ENCODE results near the gene ZNF43.
"Not testable (repeated sequence)": the region's sequence is repeated elsewhere in the genome, so short reads cannot be mapped to it uniquely, and the experiment has no call there.

The ZNF43 gene

DNA sequence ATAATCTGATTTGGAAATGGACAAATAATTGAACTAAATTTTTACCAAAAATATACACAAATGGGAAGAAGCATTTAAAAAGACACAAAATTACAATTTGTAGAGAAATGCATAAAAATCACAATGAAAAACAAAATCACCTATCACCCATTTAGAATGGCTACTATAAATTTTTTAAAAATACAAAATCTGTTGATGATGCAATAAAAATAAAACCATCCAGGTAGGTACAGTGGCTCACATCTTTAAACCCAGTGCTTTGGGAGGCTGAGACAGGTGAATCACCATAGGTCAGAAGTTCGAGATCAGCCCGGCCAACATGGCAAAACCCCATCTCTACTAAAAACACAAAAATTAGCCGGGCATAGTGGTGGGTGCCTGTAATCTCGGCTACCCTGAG, 23.5 kb downstream of the ZNF43 start:
- DNase-seq (ENCODE audit: extremely low read depth in 1 of 2, low read depth in 1 of 2) = no peak

DNA sequence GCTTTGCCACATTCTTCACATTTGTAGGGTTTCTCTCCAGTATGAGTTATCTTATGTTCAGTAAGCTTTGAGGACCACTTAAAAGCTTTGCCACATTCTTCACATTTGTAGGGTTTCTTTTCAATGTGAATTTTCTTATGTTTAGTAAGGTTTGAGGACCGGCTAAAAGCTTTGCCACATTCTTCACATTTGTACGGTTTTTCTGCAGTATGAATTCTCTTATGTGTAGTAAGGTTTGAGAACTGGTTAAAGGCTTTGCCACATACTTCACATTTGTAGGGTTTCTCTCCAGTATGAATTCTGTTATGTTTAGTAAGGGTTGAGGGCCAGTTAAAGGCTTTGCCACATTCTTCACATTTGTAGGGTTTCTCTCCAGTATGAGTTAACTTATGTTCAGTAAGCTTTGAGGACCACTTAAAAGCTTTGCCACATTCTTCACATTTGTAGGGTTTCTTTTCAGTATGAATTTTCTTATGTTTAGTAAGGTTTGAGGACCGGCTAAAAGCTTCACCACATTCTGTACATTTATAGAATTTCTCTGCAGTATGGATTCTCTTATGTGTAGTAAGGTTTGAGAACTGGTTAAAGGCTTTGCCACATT, 27.5 kb downstream of the ZNF43 start:
- DNase-seq (ENCODE audit: extremely low read depth in 1 of 2, low read depth in 1 of 2) = not testable (repeated sequence)

DNA sequence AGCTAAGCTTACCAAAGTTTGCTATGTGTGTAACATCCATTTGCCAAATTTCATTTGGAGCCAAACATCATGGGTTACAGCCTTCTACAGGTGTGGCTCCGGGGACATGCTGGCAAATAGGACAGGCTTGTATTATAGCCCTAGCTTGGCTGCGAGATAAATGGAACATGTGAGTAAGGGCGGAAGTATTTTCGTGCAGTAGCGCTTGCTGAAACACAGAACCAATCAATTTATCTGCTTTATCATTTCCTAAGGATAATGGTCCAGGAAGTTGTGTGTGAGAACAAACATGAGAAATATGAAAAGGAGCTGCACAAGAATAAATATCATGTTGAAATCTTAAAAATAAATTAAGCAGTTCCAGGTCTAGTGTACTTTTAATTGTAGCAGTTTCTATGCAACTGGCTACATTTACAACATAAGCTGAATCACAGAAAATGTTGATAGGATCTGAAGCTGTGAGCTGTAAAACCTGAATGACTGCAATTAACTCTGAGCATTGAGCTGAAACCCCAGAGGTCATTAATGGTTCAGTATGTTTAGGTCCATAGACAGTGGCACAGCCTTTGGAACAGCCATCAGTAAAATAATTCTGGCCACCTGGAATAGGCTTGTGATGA, 46.4 kb downstream of the ZNF43 start:
- DNase-seq (ENCODE audit: extremely low read depth in 1 of 2, low read depth in 1 of 2) = no peak

DNA sequence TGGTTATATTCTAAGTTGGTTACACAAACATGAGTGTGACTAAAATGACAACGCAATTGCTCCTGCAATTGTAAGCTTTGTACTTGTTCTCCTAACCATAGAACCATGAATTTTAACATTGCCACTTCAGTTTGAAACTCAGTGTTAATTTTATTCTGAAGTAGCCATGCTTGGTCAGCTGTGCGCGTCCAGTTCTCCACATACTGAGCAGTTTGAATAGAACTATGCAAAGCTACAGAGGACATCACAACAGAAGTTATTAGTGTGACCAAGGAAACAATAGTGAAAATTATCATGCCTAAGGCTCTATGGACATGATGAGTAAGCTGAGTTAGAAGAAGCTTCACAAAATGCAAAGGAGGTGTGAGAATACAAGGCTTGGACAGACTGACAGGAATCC, 49.0 kb downstream of the ZNF43 start:
- DNase-seq (ENCODE audit: extremely low read depth in 1 of 2, low read depth in 1 of 2) = no peak

DNA sequence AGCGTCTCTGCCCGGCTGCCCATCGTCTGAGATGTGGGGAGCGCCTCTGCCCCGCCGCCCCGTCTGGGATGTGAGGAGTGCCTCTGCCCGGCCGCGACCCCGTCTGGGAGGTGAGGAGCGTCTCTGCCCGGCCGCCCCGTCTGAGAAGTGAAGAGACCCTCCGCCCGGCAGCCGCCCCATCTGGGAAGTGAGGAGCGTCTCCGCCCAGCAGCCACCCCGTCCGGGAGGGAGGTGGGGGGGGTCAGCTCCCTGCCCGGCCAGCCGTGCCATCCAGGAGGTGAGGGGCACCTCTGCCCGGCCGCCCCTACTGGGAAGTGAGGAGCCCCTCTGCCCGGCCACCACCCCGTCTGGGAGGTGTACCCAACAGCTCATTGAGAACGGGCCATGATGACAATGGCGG, 60.2 kb downstream of the ZNF43 start:
- DNase-seq (ENCODE audit: extremely low read depth in 1 of 2, low read depth in 1 of 2) = not testable (repeated sequence)

DNA sequence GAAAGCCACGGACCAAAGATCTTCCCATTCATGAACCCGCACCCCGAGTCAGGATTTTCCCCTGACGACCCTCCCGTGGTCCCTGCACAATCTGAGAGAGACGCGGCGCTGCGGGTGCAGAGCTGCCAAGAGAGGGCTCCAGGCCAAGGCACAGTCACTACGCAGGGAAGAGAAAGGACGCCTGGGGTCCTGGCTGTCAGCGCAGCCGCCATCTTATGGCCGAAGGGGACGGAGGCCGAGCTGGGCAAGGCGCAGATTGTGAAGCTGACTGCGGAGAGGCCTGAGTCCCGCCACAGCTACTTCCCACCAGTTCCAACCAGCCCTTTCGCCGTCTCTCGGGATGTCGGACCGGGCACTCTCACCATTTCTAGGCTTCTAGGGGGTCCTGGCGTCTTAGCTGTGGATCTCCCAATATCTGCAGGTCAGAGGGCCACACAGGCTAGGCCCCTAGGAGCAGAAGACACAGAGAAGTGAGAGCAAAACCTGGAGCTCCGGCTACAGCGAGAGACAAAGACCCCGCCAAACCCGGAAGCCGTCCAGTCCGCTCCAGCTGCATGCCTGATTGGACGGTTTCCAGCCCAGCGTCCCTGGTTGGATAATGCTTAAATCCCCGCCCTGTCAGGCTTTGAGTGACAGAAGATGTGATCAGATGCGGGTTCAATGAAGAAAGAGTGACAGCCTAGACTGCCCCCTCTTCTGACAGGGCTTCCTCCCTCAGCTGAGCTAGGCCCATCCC, 68.7 kb downstream of the ZNF43 start, which contains the start of gene ZNF100:
Gene ZNF100, minus strand, starts transcription at position 515 of the 736 bp plus-strand sequence. Its CDS starts 150 bp downstream, at position 365.
- peak; percentile 69 to 89 for DNase-seq (ENCODE audit: extremely low read depth in 1 of 2, low read depth in 1 of 2)

DNA sequence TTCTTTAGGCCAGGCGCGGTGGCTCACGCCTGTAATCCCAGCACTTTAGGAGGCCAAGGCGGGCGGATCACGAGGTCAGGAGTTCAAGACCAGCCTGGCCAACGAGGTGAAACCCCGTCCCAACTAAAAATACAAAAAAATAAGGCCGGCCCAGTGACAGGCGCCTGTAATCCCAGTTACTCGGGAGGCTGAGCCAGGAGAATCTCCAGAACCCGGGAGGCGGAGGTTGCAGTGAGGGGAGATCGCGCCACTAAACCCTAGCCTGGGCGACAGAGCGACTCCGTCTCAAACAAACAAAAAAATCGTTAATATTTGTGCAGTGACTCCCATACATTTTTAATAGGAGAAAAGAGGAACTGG, 69.3 kb downstream of the ZNF43 start:
- DNase-seq (ENCODE audit: extremely low read depth in 1 of 2, low read depth in 1 of 2) = not testable (repeated sequence)

DNA sequence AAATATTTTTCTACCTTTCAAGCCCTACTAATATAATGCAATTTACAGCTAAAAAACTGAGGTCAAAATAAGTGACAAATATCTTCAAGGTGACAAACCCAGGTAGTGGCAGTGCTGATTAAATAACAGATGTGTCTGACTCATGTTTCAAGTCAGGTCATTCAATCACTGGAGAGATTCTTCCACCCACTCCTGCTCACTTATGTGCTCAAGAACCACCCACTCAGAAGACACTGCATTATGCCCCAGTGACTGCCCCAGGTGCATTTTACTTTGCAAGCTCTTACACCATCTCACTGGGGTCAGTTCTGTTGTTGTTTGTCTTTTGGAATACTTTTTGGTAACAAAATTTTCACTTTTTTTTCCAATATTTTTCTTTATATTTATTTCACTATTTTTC, 70.8 kb downstream of the ZNF43 start:
- DNase-seq (ENCODE audit: extremely low read depth in 1 of 2, low read depth in 1 of 2) = peak in 1 of 2 donors; percentile 14

DNA sequence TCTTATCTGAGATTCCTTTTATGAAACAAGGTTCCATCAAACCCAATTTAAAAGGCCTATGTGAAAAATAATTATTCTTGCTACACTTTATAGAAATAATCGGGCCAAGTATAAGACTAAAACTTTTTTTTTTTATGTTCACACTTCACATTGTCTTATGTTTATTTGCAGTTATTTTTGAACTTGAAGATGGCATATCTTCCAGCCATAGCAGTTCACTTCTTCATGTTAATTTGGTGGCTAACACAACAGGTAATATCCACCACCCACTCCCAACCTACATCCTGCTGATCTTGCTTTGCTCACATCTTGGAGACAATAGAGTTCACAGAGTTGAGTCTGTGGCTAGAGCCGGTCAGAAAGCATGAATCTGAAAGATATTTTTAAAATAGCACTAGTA, 74.4 kb downstream of the ZNF43 start:
- DNase-seq (ENCODE audit: extremely low read depth in 1 of 2, low read depth in 1 of 2) = not testable (repeated sequence)

DNA sequence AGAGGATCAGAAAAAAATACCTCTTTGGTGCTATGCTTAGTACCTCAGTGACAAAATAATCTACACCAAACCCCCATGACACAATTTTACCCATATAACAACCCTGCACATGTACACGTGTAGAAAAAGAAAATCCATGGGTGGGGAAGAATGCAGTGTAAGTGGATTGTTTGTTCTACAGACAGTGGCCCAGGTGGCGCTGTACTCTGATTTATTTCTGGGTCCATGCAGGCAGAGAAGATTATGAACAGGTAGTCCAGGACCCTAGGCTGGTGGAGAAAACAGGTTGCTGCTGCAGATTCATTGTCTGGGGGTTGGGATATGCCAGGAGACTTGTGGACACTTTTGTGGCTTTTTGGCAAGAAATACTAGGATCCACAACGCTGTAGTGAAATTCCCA, 77.7 kb downstream of the ZNF43 start:
- no peak for DNase-seq (ENCODE audit: extremely low read depth in 1 of 2, low read depth in 1 of 2)

DNA sequence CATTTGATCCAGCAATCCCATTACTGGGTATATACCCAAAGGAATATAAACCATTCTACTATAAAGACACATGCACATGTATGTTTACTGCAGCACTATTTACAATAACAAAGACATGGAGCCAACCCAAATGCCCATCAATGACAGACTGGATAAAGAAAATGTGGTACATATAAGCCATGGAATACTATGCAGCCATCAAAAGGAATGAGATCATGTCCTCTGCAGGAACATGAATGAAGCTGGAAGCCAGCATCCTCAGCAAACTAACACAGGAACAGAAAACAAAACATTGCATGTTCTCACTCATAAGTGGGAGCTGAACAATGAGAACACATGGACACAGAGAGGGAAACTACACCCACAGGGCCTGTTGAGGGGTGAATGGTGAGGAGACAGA, 80.4 kb downstream of the ZNF43 start:
- DNase-seq (ENCODE audit: extremely low read depth in 1 of 2, low read depth in 1 of 2) = not testable (repeated sequence)
